ENCODE measurements around the gene GJA10.

GJA10 gene

GRCh38 chr6:89927791-89928550 is 33.7 kb downstream of the GJA10 start:
- Histone ChIP-seq H3K56ac (ENCODE audit: low read length) (no peak overlapping the region), H3K27me3 (ENCODE audit: insufficient read depth, low read length, poor library complexity) (no peaks in the 10 kb centered on the region), H3K4me3 (ENCODE audit: low read length) (no peak overlapping the region), H3K9ac (ENCODE audit: low read length) (no peak overlapping the region), H3K23ac (ENCODE audit: low read length) (no peak overlapping the region), H2BK15ac (replicated peaks; ENCODE audit: low read depth) (no peak overlapping the region), H3K36me3 (ENCODE audit: control insufficient read depth, insufficient read depth, low read length) (no peaks in the 10 kb centered on the region), H2BK120ac (ENCODE audit: low read depth, low read length) (no peak overlapping the region), H3K79me1 (ENCODE audit: low read length) (no peaks in the 10 kb centered on the region), H3K4me2 (ENCODE audit: low read length) (no peak overlapping the region), H4K5ac (ENCODE audit: low read length) (no peak overlapping the region), H2AK5ac (ENCODE audit: low read length) (no peak overlapping the region), H4K8ac (ENCODE audit: low read depth, low read length) (no peak overlapping the region), H3K79me2 (ENCODE audit: control insufficient read depth, insufficient read depth, low read length) (no peaks in the 10 kb centered on the region), H3K4me1 (ENCODE audit: control insufficient read depth, low read depth, low read length) (no peaks in the 10 kb centered on the region), H3K4ac (ENCODE audit: low read depth, low read length) (no peak overlapping the region), H2BK5ac (ENCODE audit: low read length) (no peak overlapping the region), H3K18ac (ENCODE audit: low read length) (no peak overlapping the region), H3K27ac (ENCODE audit: low read depth, low read length) (no peak overlapping the region)
- no peak for DNase-seq
- WGBS (ENCODE audit: extremely low coverage, insufficient coverage, low lambda C conversion rate) = no CpG with 5 or more reads among the region's 6 CpGs

GRCh38 chr6:89928604-89929003 is 34.3 kb downstream of the GJA10 start:
- no peaks in the 10 kb centered on the region for H3K36me3 ChIP-seq (ENCODE audit: control insufficient read depth, insufficient read depth, low read length)
- no peak overlapping the region for H3K4me2 ChIP-seq (ENCODE audit: low read length)
- H3K27ac ChIP-seq (ENCODE audit: low read depth, low read length) = no peak overlapping the region
- H2BK15ac ChIP-seq (replicated peaks; ENCODE audit: low read depth) = no peak overlapping the region
- H3K56ac ChIP-seq (ENCODE audit: low read length) = no peak overlapping the region
- WGBS (ENCODE audit: extremely low coverage, insufficient coverage, low lambda C conversion rate) = no CpG with 5 or more reads among the region's 6 CpGs
- no peaks in the 10 kb centered on the region for H3K79me2 ChIP-seq (ENCODE audit: control insufficient read depth, insufficient read depth, low read length)
- H3K4me1 ChIP-seq (ENCODE audit: control insufficient read depth, low read depth, low read length) = no peaks in the 10 kb centered on the region
- H3K18ac ChIP-seq (ENCODE audit: low read length) = no peak overlapping the region
- no peak for DNase-seq
- H2AK5ac ChIP-seq (ENCODE audit: low read length) = no peak overlapping the region
- no peak overlapping the region for H3K4ac ChIP-seq (ENCODE audit: low read depth, low read length)
- no peaks in the 10 kb centered on the region for H3K27me3 ChIP-seq (ENCODE audit: insufficient read depth, low read length, poor library complexity)
- no peak overlapping the region for H3K4me3 ChIP-seq (ENCODE audit: low read length)
- no peak overlapping the region for H2BK120ac ChIP-seq (ENCODE audit: low read depth, low read length)
- H3K9ac ChIP-seq (ENCODE audit: low read length) = no peak overlapping the region
- no peak overlapping the region for H4K5ac ChIP-seq (ENCODE audit: low read length)
- H4K8ac ChIP-seq (ENCODE audit: low read depth, low read length) = no peak overlapping the region
- H2BK5ac ChIP-seq (ENCODE audit: low read length) = no peak overlapping the region
- no peaks in the 10 kb centered on the region for H3K79me1 ChIP-seq (ENCODE audit: low read length)
- no peak overlapping the region for H3K23ac ChIP-seq (ENCODE audit: low read length)

GRCh38 chr6:89930789-89931188 is 36.5 kb downstream of the GJA10 start:
- H3K27me3 ChIP-seq (ENCODE audit: insufficient read depth, low read length, poor library complexity) = no peaks in the 10 kb centered on the region
- WGBS (ENCODE audit: extremely low coverage, insufficient coverage, low lambda C conversion rate) = no CpG with 5 or more reads among the region's 5 CpGs
- no peak overlapping the region for H2BK15ac ChIP-seq (replicated peaks; ENCODE audit: low read depth)
- H2BK5ac ChIP-seq (ENCODE audit: low read length) = no peak overlapping the region
- H2BK120ac ChIP-seq (ENCODE audit: low read depth, low read length) = no peak overlapping the region
- H3K4ac ChIP-seq (ENCODE audit: low read depth, low read length) = no peak overlapping the region
- DNase-seq = no peak
- H3K4me2 ChIP-seq (ENCODE audit: low read length) = no peak overlapping the region
- no peaks in the 10 kb centered on the region for H3K36me3 ChIP-seq (ENCODE audit: control insufficient read depth, insufficient read depth, low read length)
- H3K56ac ChIP-seq (ENCODE audit: low read length) = no peak overlapping the region
- no peaks in the 10 kb centered on the region for H3K79me2 ChIP-seq (ENCODE audit: control insufficient read depth, insufficient read depth, low read length)
- H3K18ac ChIP-seq (ENCODE audit: low read length) = no peak overlapping the region
- H3K9ac ChIP-seq (ENCODE audit: low read length) = no peak overlapping the region
- H3K27ac ChIP-seq (ENCODE audit: low read depth, low read length) = no peak overlapping the region
- no peak overlapping the region for H4K5ac ChIP-seq (ENCODE audit: low read length)
- no peaks in the 10 kb centered on the region for H3K79me1 ChIP-seq (ENCODE audit: low read length)
- H2AK5ac ChIP-seq (ENCODE audit: low read length) = no peak overlapping the region
- H3K23ac ChIP-seq (ENCODE audit: low read length) = no peak overlapping the region
- H3K4me3 ChIP-seq (ENCODE audit: low read length) = no peak overlapping the region
- no peak overlapping the region for H4K8ac ChIP-seq (ENCODE audit: low read depth, low read length)
- no peaks in the 10 kb centered on the region for H3K4me1 ChIP-seq (ENCODE audit: control insufficient read depth, low read depth, low read length)

- Histone ChIP-seq H3K27ac (ENCODE audit: low read depth, low read length) (no peak overlapping the region), H3K4ac (ENCODE audit: low read depth, low read length) (no peak overlapping the region), H3K23ac (ENCODE audit: low read length) (no peak overlapping the region), H3K4me2 (ENCODE audit: low read length) (no peak overlapping the region), H2AK5ac (ENCODE audit: low read length) (no peak overlapping the region), H3K4me1 (ENCODE audit: control insufficient read depth, low read depth, low read length) (no peaks in the 10 kb centered on the region), H4K5ac (ENCODE audit: low read length) (no peak overlapping the region), H4K8ac (ENCODE audit: low read depth, low read length) (no peak overlapping the region), H3K9ac (ENCODE audit: low read length) (no peak overlapping the region), H3K56ac (ENCODE audit: low read length) (no peak overlapping the region), H3K18ac (ENCODE audit: low read length) (no peak overlapping the region), H2BK5ac (ENCODE audit: low read length) (no peak overlapping the region), H3K79me1 (ENCODE audit: low read length) (no peaks in the 10 kb centered on the region), H3K27me3 (ENCODE audit: insufficient read depth, low read length, poor library complexity) (no peaks in the 10 kb centered on the region), H2BK15ac (replicated peaks; ENCODE audit: low read depth) (no peak overlapping the region), H3K36me3 (ENCODE audit: control insufficient read depth, insufficient read depth, low read length) (no peaks in the 10 kb centered on the region), H2BK120ac (ENCODE audit: low read depth, low read length) (no peak overlapping the region), H3K4me3 (ENCODE audit: low read length) (no peak overlapping the region), H3K79me2 (ENCODE audit: control insufficient read depth, insufficient read depth, low read length) (no peaks in the 10 kb centered on the region)
- WGBS (ENCODE audit: extremely low coverage, insufficient coverage, low lambda C conversion rate) = no CpG with 5 or more reads among the region's 22 CpGs
- DNase-seq = no peak
These were observed 38.1 kb downstream of the GJA10 start for GRCh38 chr6:89932245-89932802.

GRCh38 chr6:89934685-89935366 is 40.6 kb downstream of the GJA10 start:
- H2BK15ac ChIP-seq (replicated peaks; ENCODE audit: low read depth) = no peak overlapping the region
- no peak overlapping the region for H2BK120ac ChIP-seq (ENCODE audit: low read depth, low read length)
- no CpG with 5 or more reads among the region's 19 CpGs for WGBS (ENCODE audit: extremely low coverage, insufficient coverage, low lambda C conversion rate)
- H3K4me2 ChIP-seq (ENCODE audit: low read length) = no peak overlapping the region
- peak; percentile 67 for DNase-seq
- H3K27me3 ChIP-seq (ENCODE audit: insufficient read depth, low read length, poor library complexity) = no peaks in the 10 kb centered on the region
- no peak overlapping the region for H4K8ac ChIP-seq (ENCODE audit: low read depth, low read length)
- no peak overlapping the region for H2BK5ac ChIP-seq (ENCODE audit: low read length)
- no peaks in the 10 kb centered on the region for H3K4me1 ChIP-seq (ENCODE audit: control insufficient read depth, low read depth, low read length)
- H3K23ac ChIP-seq (ENCODE audit: low read length) = no peak overlapping the region
- no peak overlapping the region for H3K4ac ChIP-seq (ENCODE audit: low read depth, low read length)
- H3K56ac ChIP-seq (ENCODE audit: low read length) = no peak overlapping the region
- no peak overlapping the region for H3K4me3 ChIP-seq (ENCODE audit: low read length)
- H3K9ac ChIP-seq (ENCODE audit: low read length) = no peak overlapping the region
- no peaks in the 10 kb centered on the region for H3K79me2 ChIP-seq (ENCODE audit: control insufficient read depth, insufficient read depth, low read length)
- H3K36me3 ChIP-seq (ENCODE audit: control insufficient read depth, insufficient read depth, low read length) = no peaks in the 10 kb centered on the region
- no peak overlapping the region for H3K18ac ChIP-seq (ENCODE audit: low read length)
- H2AK5ac ChIP-seq (ENCODE audit: low read length) = no peak overlapping the region
- no peaks in the 10 kb centered on the region for H3K79me1 ChIP-seq (ENCODE audit: low read length)
- H4K5ac ChIP-seq (ENCODE audit: low read length) = no peak overlapping the region
- no peak overlapping the region for H3K27ac ChIP-seq (ENCODE audit: low read depth, low read length)
